Stimulated activated CD4-positive, alpha-beta T cell treated with anti-CD3 and anti-CD28 coated beads, Interleukin-12 subunit alpha, Interleukin-12 subunit beta, amount 100 ng/mL, for 4 hours (primary cell): ENCODE measurements around the gene KCNG1.

Experiments used
- DNase-seq: peaks from one replicate; pipeline ENCODE4 v3.0.0-alpha.2; 2020

KCNG1 gene

GRCh38 chr20:51034988-51035656, 12.2 kb upstream of the KCNG1 start:
- no peak for DNase-seq

GRCh38 chr20:51034476-51034875, 11.6 kb upstream of the KCNG1 start:
- no peak for DNase-seq

- no peak for DNase-seq
These were observed 7.3 kb upstream of the KCNG1 start for GRCh38 chr20:51029963-51030920.

- DNase-seq, result no peak
These were observed 6.6 kb upstream of the KCNG1 start for GRCh38 chr20:51029556-51029955.

- DNase-seq, result no peak
These were observed 5.8 kb upstream of the KCNG1 start for GRCh38 chr20:51028616-51029212.

- DNase-seq, result no peak
These were observed 4.3 kb upstream of the KCNG1 start for GRCh38 chr20:51027035-51027795.

- DNase-seq, result no peak
These were observed 3.4 kb upstream of the KCNG1 start for GRCh38 chr20:51026269-51026668.

- no peak for DNase-seq
These were observed 1.9 kb upstream of the KCNG1 start for GRCh38 chr20:51024761-51025160.

- DNase-seq, result no peak
These were observed 779 bp upstream of the KCNG1 start for GRCh38 chr20:51023617-51024155.

- no peak for DNase-seq
These were observed 592 bp downstream of the KCNG1 start for GRCh38 chr20:51022227-51022802.

- DNase-seq, result no peak
These were observed 1.6 kb downstream of the KCNG1 start for GRCh38 chr20:51021067-51022025.

GRCh38 chr20:51020657-51021056, 2.2 kb downstream of the KCNG1 start:
- no peak for DNase-seq

GRCh38 chr20:51019656-51020592, 3.0 kb downstream of the KCNG1 start:
- DNase-seq, result no peak

- no peak for DNase-seq
These were observed 5.7 kb downstream of the KCNG1 start for GRCh38 chr20:51017251-51017650.

GRCh38 chr20:51016521-51016920, 6.4 kb downstream of the KCNG1 start:
- DNase-seq, result no peak

GRCh38 chr20:51014797-51015722, 7.8 kb downstream of the KCNG1 start:
- DNase-seq, result no peak

- DNase-seq, result no peak
These were observed 9.2 kb downstream of the KCNG1 start for GRCh38 chr20:51013577-51014330.

GRCh38 chr20:51012357-51012756, 10.6 kb downstream of the KCNG1 start:
- no peak for DNase-seq
